ENCODE results near the gene C5orf63. TPM values are rescaled to one million over a fixed set of nuclear protein-coding genes. Genes with fewer than 3 reads are reported as not detected.

The C5orf63 gene
- total and polyA plus RNA-seq, 4 experiments from 2014 or later: 3.4 to 17.9 (median 11.3) TPM

DNA sequence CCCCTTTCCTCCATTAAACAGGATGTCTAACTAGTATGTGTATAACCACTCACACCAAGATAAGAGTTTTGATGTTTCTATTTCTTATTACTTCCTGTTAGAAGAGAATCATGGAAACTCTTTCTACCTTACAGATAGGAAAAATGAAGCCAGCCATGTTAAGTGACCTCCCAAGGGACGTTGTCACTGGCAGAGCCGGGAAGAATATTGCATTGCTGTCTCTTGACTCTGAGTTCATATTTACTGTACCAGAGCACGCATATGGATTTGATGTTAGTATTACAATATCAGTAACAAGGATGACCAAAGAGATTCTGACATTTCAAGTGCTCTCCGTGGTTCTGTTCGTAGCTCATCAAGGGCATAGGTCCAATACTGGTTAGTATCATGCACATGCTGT lies 12.5 kb upstream of the C5orf63 start:
- H3K9me3 Mint-ChIP-seq: no peaks in the 10 kb centered on the region
- peaks cover 2 to 5% of the 10 kb centered on the region in 2 donors for H3K27me3 Mint-ChIP-seq
- intact Hi-C loops (cut with micrococcal nuclease): no loop called here
- Histone ChIP-seq H3K27me3 (ENCODE audit: insufficient read depth, low read length) (no peaks in the 10 kb centered on the region), H3K4me1 (ENCODE audit: insufficient read depth, low read length) (no peaks in the 10 kb centered on the region), H3K4me3 (ENCODE audit: low read length in 2 of 2) (no peak overlapping the region), H3K9me3 (ENCODE audit: control insufficient read depth in 1 of 2, low read length in 2 of 2) (no peaks in the 10 kb centered on the region), H3K36me3 (ENCODE audit: insufficient read depth, low read length) (no peaks in the 10 kb centered on the region), H3K27ac (ENCODE audit: low read depth, low read length) (no peak overlapping the region)
- peaks cover 0 to 5% (median 0%) of the 10 kb centered on the region in 4 donors for H3K4me1 Mint-ChIP-seq
- DNase-seq: no peak
- no peak overlapping the region for H3K27ac Mint-ChIP-seq
- ChIA-PET CTCF (ENCODE audit: partially characterized antibody) (interaction anchor here (0.7 to 0.9 kb wide), 2 partner anchors 11 to 16 kb away, joined by 3 to 4 read pairs; no protein-coding TSS in a partner anchor), POLR2A (ENCODE audit: partially characterized antibody) (no interaction called here)
- H3K4me3 Mint-ChIP-seq: no peak overlapping the region
- H3K36me3 Mint-ChIP-seq: no peaks in the 10 kb centered on the region

DNA sequence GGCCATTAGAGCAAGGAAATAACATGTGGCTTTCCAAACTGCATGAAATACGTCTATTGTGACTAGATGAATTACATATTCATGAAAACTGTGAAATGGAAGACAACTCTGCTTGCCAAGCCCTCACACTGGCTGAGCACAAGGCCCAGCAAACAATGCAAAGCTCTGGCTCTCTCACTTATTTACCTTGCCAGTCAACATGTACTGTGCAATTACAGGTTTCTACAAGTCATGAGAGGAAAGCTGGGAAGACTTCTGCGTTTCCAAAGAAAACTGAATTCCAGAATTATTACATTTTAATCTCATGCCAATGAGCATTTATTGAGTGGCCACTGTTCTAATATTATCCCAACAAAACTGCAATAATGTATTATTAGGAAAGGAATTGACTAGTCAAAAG lies 12.1 kb upstream of the C5orf63 start:
- H3K4me3 ChIP-seq (ENCODE audit: low read length in 2 of 2): no peak overlapping the region

DNA sequence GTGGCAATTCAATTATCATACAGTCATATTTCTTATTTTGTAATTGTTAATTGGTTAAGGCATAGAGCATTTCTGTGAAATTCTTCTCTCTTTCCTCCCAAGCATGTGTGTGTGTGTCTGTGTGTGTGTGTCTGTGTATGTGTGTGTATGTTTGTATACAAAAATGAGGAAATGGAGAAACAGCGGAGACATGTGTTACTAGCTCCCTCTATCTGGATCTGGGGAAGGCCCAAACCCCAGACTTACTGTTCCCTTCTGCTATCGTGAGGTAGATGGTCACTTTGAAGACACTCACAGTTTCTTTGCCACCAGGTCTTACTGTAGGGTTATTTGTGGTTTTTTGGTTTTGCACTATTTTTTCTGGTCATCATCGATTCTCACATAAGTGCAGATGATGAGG lies 11.4 kb upstream of the C5orf63 start:
- DNase-seq: no peak
- Mint-ChIP-seq H3K36me3 (no peaks in the 10 kb centered on the region), H3K4me3 (no peak overlapping the region), H3K27me3 (peaks cover 8% of the 10 kb centered on the region in 2 donors), H3K27ac (no peak overlapping the region), H3K4me1 (peaks cover 0 to 5% (median 0%) of the 10 kb centered on the region in 4 donors), H3K9me3 (no peaks in the 10 kb centered on the region)
- Histone ChIP-seq H3K36me3 (ENCODE audit: insufficient read depth, low read length) (no peaks in the 10 kb centered on the region), H3K9me3 (ENCODE audit: control insufficient read depth in 1 of 2, low read length in 2 of 2) (no peaks in the 10 kb centered on the region), H3K27me3 (ENCODE audit: insufficient read depth, low read length) (no peaks in the 10 kb centered on the region), H3K4me3 (ENCODE audit: low read length in 2 of 2) (no peak overlapping the region), H3K27ac (ENCODE audit: low read depth, low read length) (no peak overlapping the region), H3K4me1 (ENCODE audit: insufficient read depth, low read length) (no peaks in the 10 kb centered on the region)
- ChIA-PET POLR2A (ENCODE audit: partially characterized antibody) (no interaction called here), CTCF (ENCODE audit: partially characterized antibody) (no interaction called here)
- intact Hi-C loops (cut with micrococcal nuclease): no loop called here

More for the DNA sequence above, 12.1 kb upstream of the C5orf63 start:
- Mint-ChIP-seq H3K4me1 (peaks cover 0 to 5% (median 0%) of the 10 kb centered on the region in 4 donors), H3K27me3 (peaks cover 2 to 5% of the 10 kb centered on the region in 2 donors), H3K4me3 (no peak overlapping the region), H3K36me3 (no peaks in the 10 kb centered on the region), H3K27ac (no peak overlapping the region), H3K9me3 (no peaks in the 10 kb centered on the region)
- CTCF ChIA-PET (ENCODE audit: partially characterized antibody): interaction anchor here (0.7 kb wide), 1 partner anchor 16 kb away, joined by 3 read pairs; no protein-coding TSS in a partner anchor
- H3K27ac ChIP-seq (ENCODE audit: low read depth, low read length): no peak overlapping the region
- H3K36me3 ChIP-seq (ENCODE audit: insufficient read depth, low read length): no peaks in the 10 kb centered on the region
- POLR2A ChIA-PET (ENCODE audit: partially characterized antibody): no interaction called here
- DNase-seq: no peak
- intact Hi-C loops (cut with micrococcal nuclease): no loop called here
- no peaks in the 10 kb centered on the region for H3K4me1 ChIP-seq (ENCODE audit: insufficient read depth, low read length)
- H3K27me3 ChIP-seq (ENCODE audit: insufficient read depth, low read length): no peaks in the 10 kb centered on the region
- no peaks in the 10 kb centered on the region for H3K9me3 ChIP-seq (ENCODE audit: control insufficient read depth in 1 of 2, low read length in 2 of 2)

DNA sequence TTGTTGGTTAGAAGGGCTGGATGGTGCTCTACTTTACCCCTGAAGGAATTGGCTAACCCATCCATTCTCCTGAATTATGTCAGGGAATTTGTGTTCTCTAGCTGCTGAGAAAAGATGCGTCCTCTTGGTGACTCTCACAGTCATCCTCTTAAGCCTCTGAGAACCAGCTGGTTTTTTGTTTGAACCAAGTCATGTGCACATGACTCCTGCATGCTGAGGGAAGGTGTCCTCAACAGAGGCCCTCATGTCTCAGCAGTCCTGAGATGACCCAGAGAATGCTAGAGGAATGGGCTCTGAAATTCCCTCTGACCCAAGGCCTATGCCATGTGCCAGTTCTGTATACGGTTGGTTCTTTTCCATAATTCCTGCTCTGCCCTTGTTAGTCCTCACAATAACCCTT lies 10.4 kb upstream of the C5orf63 start:
- H3K9me3 Mint-ChIP-seq: no peaks in the 10 kb centered on the region
- ChIA-PET POLR2A (ENCODE audit: partially characterized antibody) (no interaction called here), CTCF (ENCODE audit: partially characterized antibody) (no interaction called here)
- Histone ChIP-seq H3K9me3 (ENCODE audit: control insufficient read depth in 1 of 2, low read length in 2 of 2) (no peaks in the 10 kb centered on the region), H3K27me3 (ENCODE audit: insufficient read depth, low read length) (no peaks in the 10 kb centered on the region), H3K4me1 (ENCODE audit: insufficient read depth, low read length) (no peaks in the 10 kb centered on the region), H3K4me3 (ENCODE audit: low read length in 2 of 2) (no peak overlapping the region), H3K36me3 (ENCODE audit: insufficient read depth, low read length) (no peaks in the 10 kb centered on the region), H3K27ac (ENCODE audit: low read depth, low read length) (no peak overlapping the region)
- no peaks in the 10 kb centered on the region for H3K4me1 Mint-ChIP-seq
- H3K36me3 Mint-ChIP-seq: no peaks in the 10 kb centered on the region
- H3K27ac Mint-ChIP-seq: no peak overlapping the region
- peaks cover 8% of the 10 kb centered on the region in 2 donors for H3K27me3 Mint-ChIP-seq
- intact Hi-C loops (cut with micrococcal nuclease): no loop called here
- no peak overlapping the region for H3K4me3 Mint-ChIP-seq
- DNase-seq: no peak

DNA sequence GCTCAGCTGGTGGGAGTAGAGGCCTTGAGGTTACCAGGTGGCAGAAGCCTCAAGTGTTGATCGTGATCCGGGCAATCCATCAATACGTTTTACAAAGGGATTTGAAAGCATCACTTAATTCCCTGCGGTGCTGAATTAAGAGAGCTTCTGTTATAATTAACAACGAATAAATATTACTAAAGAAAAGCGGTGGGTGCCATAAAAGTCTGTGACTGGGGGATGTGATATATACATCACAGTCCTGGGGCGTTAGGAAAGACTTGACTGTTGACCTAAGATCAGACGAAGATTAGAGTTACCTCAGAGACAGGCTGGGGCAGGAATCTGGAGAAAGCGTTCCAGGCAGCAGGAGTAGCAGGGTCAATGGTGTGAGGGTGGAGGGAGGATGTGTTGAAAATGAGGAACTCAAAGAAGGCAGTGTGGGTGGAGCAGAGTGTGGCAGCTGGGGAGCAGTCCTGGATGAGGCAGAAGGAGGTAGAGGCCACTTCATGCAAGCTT lies 6.7 kb upstream of the C5orf63 start:
- DNase-seq: no peak
- no peaks in the 10 kb centered on the region for H3K9me3 ChIP-seq (ENCODE audit: control insufficient read depth in 1 of 2, low read length in 2 of 2)
- no peaks in the 10 kb centered on the region for H3K4me1 ChIP-seq (ENCODE audit: insufficient read depth, low read length)
- H3K4me1 Mint-ChIP-seq: no peaks in the 10 kb centered on the region
- CTCF ChIA-PET (ENCODE audit: partially characterized antibody): no interaction called here
- H3K9me3 Mint-ChIP-seq: no peaks in the 10 kb centered on the region
- peaks cover 3 to 6% of the 10 kb centered on the region in 2 donors for H3K27me3 Mint-ChIP-seq
- POLR2A ChIA-PET (ENCODE audit: partially characterized antibody): no interaction called here
- no peaks in the 10 kb centered on the region for H3K27me3 ChIP-seq (ENCODE audit: insufficient read depth, low read length)
- no peak overlapping the region for H3K27ac ChIP-seq (ENCODE audit: low read depth, low read length)
- no peak overlapping the region for H3K27ac Mint-ChIP-seq
- no peaks in the 10 kb centered on the region for H3K36me3 Mint-ChIP-seq
- intact Hi-C loops (cut with micrococcal nuclease): no loop called here
- no peak overlapping the region for H3K4me3 ChIP-seq (ENCODE audit: low read length in 2 of 2)
- H3K36me3 ChIP-seq (ENCODE audit: insufficient read depth, low read length): no peaks in the 10 kb centered on the region
- no peak overlapping the region for H3K4me3 Mint-ChIP-seq

DNA sequence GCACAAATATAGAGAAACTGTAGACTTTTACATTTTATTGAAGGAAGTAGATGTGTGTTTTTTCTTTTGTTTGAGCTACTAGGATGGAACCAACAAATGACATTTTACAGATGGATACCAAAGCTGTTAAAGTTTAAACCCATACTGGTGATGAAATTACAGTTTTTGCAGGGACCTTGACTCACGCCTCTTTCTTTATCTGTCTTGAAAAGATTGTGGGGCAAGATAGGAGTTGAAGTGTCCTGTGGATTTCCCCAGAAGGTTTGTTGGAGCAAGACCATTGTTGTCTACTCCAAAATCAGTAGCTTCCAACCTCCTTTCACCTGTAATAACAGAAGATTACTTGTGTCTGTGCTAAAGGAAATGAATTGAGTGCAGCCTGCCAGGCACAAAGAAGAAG lies 4.1 kb upstream of the C5orf63 start:
- ChIA-PET CTCF (ENCODE audit: partially characterized antibody) (interaction anchor here (0.5 kb wide), 1 partner anchor 534 kb away, joined by 3 read pairs; no protein-coding TSS in a partner anchor), POLR2A (ENCODE audit: partially characterized antibody) (interaction anchor here (0.8 kb wide), 1 partner anchor 299 kb away, joined by 3 read pairs; no protein-coding TSS in a partner anchor)
- H3K27me3 ChIP-seq (ENCODE audit: insufficient read depth, low read length): no peaks in the 10 kb centered on the region
- intact Hi-C loops (cut with micrococcal nuclease): no loop called here
- no peak for DNase-seq
- H3K27ac Mint-ChIP-seq: no peak overlapping the region
- peaks cover 11% of the 10 kb centered on the region for H3K4me1 ChIP-seq (ENCODE audit: insufficient read depth, low read length)
- peaks cover 7 to 18% (median 13%) of the 10 kb centered on the region in 4 donors for H3K4me1 Mint-ChIP-seq
- H3K36me3 Mint-ChIP-seq: peaks cover 0 to 3% of the 10 kb centered on the region in 2 donors
- H3K4me3 ChIP-seq (ENCODE audit: low read length in 2 of 2): no peak overlapping the region
- H3K36me3 ChIP-seq (ENCODE audit: insufficient read depth, low read length): no peaks in the 10 kb centered on the region
- H3K9me3 Mint-ChIP-seq: no peaks in the 10 kb centered on the region
- H3K27me3 Mint-ChIP-seq: peaks cover 3 to 6% of the 10 kb centered on the region in 2 donors
- H3K4me3 Mint-ChIP-seq: no peak overlapping the region
- no peaks in the 10 kb centered on the region for H3K9me3 ChIP-seq (ENCODE audit: control insufficient read depth in 1 of 2, low read length in 2 of 2)
- no peak overlapping the region for H3K27ac ChIP-seq (ENCODE audit: low read depth, low read length)

DNA sequence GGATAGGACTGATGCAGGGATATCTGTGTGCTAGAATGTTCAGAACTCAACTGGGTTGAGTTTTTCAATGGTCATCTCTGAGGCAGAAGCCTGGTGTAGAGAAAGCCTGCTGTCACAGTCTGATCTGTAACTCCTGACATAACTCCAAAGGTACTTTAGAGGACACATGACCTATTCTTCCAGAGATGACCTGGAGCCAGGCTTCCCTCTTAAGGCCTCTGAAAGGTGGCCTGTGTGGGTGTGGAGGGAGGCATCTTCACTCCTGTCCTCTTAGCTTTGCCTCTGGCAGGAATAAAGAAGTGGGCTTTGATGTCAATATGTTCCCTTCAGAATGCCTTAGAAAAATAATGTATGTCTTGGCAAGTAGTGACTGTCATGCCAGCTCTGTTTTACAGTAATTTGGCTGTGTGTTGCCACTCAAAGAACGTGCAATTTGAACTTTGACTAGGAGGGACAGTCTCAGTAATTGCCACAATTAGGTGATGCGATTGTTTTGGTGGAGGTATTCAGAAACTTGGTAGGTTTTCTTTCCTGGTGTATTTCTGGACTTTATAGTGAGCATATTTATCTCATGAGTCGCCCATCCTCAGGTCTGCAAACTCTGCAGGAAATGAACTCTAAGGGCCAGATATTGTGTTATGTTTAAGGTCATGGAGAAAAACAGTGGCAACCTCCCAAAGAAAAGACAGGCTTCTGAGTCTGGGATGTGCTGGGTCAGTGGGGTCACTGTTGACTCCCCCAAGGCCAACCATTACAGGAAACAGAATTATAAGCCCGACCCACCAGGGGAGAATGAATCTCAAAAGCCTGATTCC lies 3.2 kb upstream of the C5orf63 start:
- Mint-ChIP-seq H3K4me3 (no peak overlapping the region), H3K27ac (no peak overlapping the region), H3K27me3 (peaks cover 3 to 6% of the 10 kb centered on the region in 2 donors), H3K4me1 (peaks cover 9 to 21% (median 15%) of the 10 kb centered on the region in 4 donors), H3K36me3 (peaks cover 0 to 3% of the 10 kb centered on the region in 2 donors), H3K9me3 (no peaks in the 10 kb centered on the region)
- CTCF ChIA-PET (ENCODE audit: partially characterized antibody): no interaction called here
- no peak for DNase-seq
- H3K27me3 ChIP-seq (ENCODE audit: insufficient read depth, low read length): no peaks in the 10 kb centered on the region
- intact Hi-C loops (cut with micrococcal nuclease): no loop called here
- no peaks in the 10 kb centered on the region for H3K9me3 ChIP-seq (ENCODE audit: control insufficient read depth in 1 of 2, low read length in 2 of 2)
- no peak overlapping the region for H3K27ac ChIP-seq (ENCODE audit: low read depth, low read length)
- H3K36me3 ChIP-seq (ENCODE audit: insufficient read depth, low read length): no peaks in the 10 kb centered on the region
- POLR2A ChIA-PET (ENCODE audit: partially characterized antibody): no interaction called here
- peaks cover 16% of the 10 kb centered on the region for H3K4me1 ChIP-seq (ENCODE audit: insufficient read depth, low read length)
- H3K4me3 ChIP-seq (ENCODE audit: low read length in 2 of 2): no peak overlapping the region
